Activated CD4-positive, alpha-beta memory T cell treated with anti-CD3 and anti-CD28 coated beads, Interleukin-2, amount 10 ng/mL, durations not matched to agents 7 days and 5 days (primary cell): ENCODE measurements around the gene KRT33A. TPM values are rescaled to one million over a fixed set of nuclear protein-coding genes. Genes with fewer than 3 reads are reported as not detected.
"Not testable (repeated sequence)": the region's sequence is repeated elsewhere in the genome, so short reads cannot be mapped to it uniquely, and the experiment has no call there.

ENCODE experiments used
- CTCF ChIA-PET: fragments of 350-600 bp; sonication (Branson Sonifier 250); formaldehyde crosslinking; loops from one replicate; lab custom pipeline; 2021; ENCODE audit warnings: antibody characterized with exemption, inconsistent platforms; lab: Charles Lee
- POLR2A ChIA-PET: fragments of 350-600 bp; sonication (Branson Sonifier 250); formaldehyde crosslinking; loops from one replicate; lab custom pipeline; 2021; ENCODE audit warnings: antibody characterized with exemption; lab: Charles Lee
- DNase-seq: peaks from one replicate; pipeline ENCODE4 v3.0.0-alpha.2; 2020
- H3K27ac Mint-ChIP-seq: one replicate; pipeline ENCODE4 v1.8.0; 2021; ENCODE audit warnings: mild to moderate bottlenecking, mixed read lengths
- H3K27me3 Mint-ChIP-seq: one replicate; pipeline ENCODE4 v1.8.0; 2021; ENCODE audit warnings: mixed read lengths
- H3K36me3 Mint-ChIP-seq: one replicate; pipeline ENCODE4 v1.8.0; 2021; ENCODE audit warnings: low read depth, mixed read lengths
- H3K4me1 Mint-ChIP-seq: one replicate; pipeline ENCODE4 v1.8.0; 2021; ENCODE audit warnings: mixed read lengths
- H3K4me3 Mint-ChIP-seq: one replicate; pipeline ENCODE4 v1.8.0; 2021; ENCODE audit warnings: mild to moderate bottlenecking, mixed read lengths
- H3K9me3 Mint-ChIP-seq: one replicate; pipeline ENCODE4 v1.8.0; 2021; ENCODE audit warnings: mixed read lengths
- total RNA-seq, 2 experiments: library from RNA; stranded (reverse); gene quantifications; one replicate each; pipeline ENCODE4 v1.2.3, GENCODE V29; 2021

KRT33A gene
- not detected for total RNA-seq

- POLR2A ChIA-PET, H3K27ac Mint-ChIP-seq, H3K27me3 Mint-ChIP-seq, H3K4me3 Mint-ChIP-seq, H3K4me1 Mint-ChIP-seq, H3K36me3 Mint-ChIP-seq, H3K9me3 Mint-ChIP-seq, CTCF ChIA-PET, DNase-seq: not testable (repeated sequence)
Observed at GRCh38 chr17:41350381-41350878, at the start of gene KRT33A. Gene KRT33A (minus strand): TSS chr17:41350828. CDS start chr17:41350767, 61 bp downstream.

GRCh38 chr17:41396996-41397660 is 46.5 kb upstream of the KRT33A start, which contains the start of gene KRT31:
Gene KRT31 (minus strand): TSS chr17:41397608. CDS start chr17:41397539, 69 bp downstream.
- H3K4me1 Mint-ChIP-seq = peaks cover 7% of the 10 kb centered on the region
- H3K36me3 Mint-ChIP-seq = no peaks in the 10 kb centered on the region
- no peak within 1 kb of the TSS for H3K4me3 Mint-ChIP-seq
- no peak for DNase-seq
- H3K27ac Mint-ChIP-seq = no peak within 1 kb of the TSS
- H3K9me3 Mint-ChIP-seq = no peaks in the 10 kb centered on the region
- H3K27me3 Mint-ChIP-seq = peaks cover 2% of the 10 kb centered on the region
- ChIA-PET POLR2A (no interaction called here), CTCF (no interaction called here)

GRCh38 chr17:41396340-41396739 is 45.7 kb upstream of the KRT33A start:
- no peak for DNase-seq
- CTCF ChIA-PET = no interaction called here
- Mint-ChIP-seq H3K4me1 (peaks cover 4% of the 10 kb centered on the region), H3K27me3 (peaks cover 4% of the 10 kb centered on the region), H3K9me3 (no peaks in the 10 kb centered on the region), H3K4me3 (no peak overlapping the region), H3K27ac (no peak overlapping the region), H3K36me3 (no peaks in the 10 kb centered on the region)
- POLR2A ChIA-PET = no interaction called here

- Mint-ChIP-seq H3K27ac (no peak overlapping the region), H3K27me3 (peaks cover 6% of the 10 kb centered on the region), H3K9me3 (no peaks in the 10 kb centered on the region), H3K36me3 (no peaks in the 10 kb centered on the region), H3K4me3 (no peak overlapping the region), H3K4me1 (peaks cover 2% of the 10 kb centered on the region)
- POLR2A ChIA-PET = no interaction called here
- CTCF ChIA-PET = no interaction called here
- no peak for DNase-seq
Observed at GRCh38 chr17:41395611-41396010, 45.0 kb upstream of the KRT33A start.

GRCh38 chr17:41395044-41395443 is 44.4 kb upstream of the KRT33A start:
- H3K4me3 Mint-ChIP-seq, H3K9me3 Mint-ChIP-seq, H3K36me3 Mint-ChIP-seq, POLR2A ChIA-PET, H3K27ac Mint-ChIP-seq, H3K4me1 Mint-ChIP-seq, DNase-seq, H3K27me3 Mint-ChIP-seq, CTCF ChIA-PET: not testable (repeated sequence)

- DNase-seq = no peak
- no peaks in the 10 kb centered on the region for H3K36me3 Mint-ChIP-seq
- no peak overlapping the region for H3K27ac Mint-ChIP-seq
- peaks cover 12% of the 10 kb centered on the region for H3K27me3 Mint-ChIP-seq
- no peaks in the 10 kb centered on the region for H3K4me1 Mint-ChIP-seq
- H3K4me3 Mint-ChIP-seq = no peak overlapping the region
- no peaks in the 10 kb centered on the region for H3K9me3 Mint-ChIP-seq
- ChIA-PET CTCF (no interaction called here), POLR2A (no interaction called here)
Observed at GRCh38 chr17:41394254-41394996, 43.8 kb upstream of the KRT33A start.

GRCh38 chr17:41393826-41394225 is 43.2 kb upstream of the KRT33A start:
- Mint-ChIP-seq H3K27ac (no peak overlapping the region), H3K36me3 (no peaks in the 10 kb centered on the region), H3K4me3 (no peak overlapping the region), H3K4me1 (no peaks in the 10 kb centered on the region), H3K27me3 (peaks cover 12% of the 10 kb centered on the region), H3K9me3 (no peaks in the 10 kb centered on the region)
- POLR2A ChIA-PET = no interaction called here
- DNase-seq = no peak
- CTCF ChIA-PET = no interaction called here

GRCh38 chr17:41393294-41393693 is 42.7 kb upstream of the KRT33A start:
- Mint-ChIP-seq H3K36me3 (no peaks in the 10 kb centered on the region), H3K4me1 (no peaks in the 10 kb centered on the region), H3K9me3 (no peaks in the 10 kb centered on the region), H3K27ac (no peak overlapping the region), H3K4me3 (no peak overlapping the region), H3K27me3 (peaks cover 12% of the 10 kb centered on the region)
- no peak for DNase-seq
- ChIA-PET POLR2A (no interaction called here), CTCF (no interaction called here)

- ChIA-PET POLR2A (interaction anchor here (1.4 kb wide), 1 partner anchor 12 kb away, joined by 3 read pairs; no protein-coding TSS in a partner anchor), CTCF (no interaction called here)
- Mint-ChIP-seq H3K4me3 (no peak overlapping the region), H3K4me1 (no peaks in the 10 kb centered on the region), H3K9me3 (peaks cover 4% of the 10 kb centered on the region), H3K27me3 (peaks cover 13% of the 10 kb centered on the region), H3K36me3 (no peaks in the 10 kb centered on the region), H3K27ac (no peak overlapping the region)
- DNase-seq = no peak
Observed at GRCh38 chr17:41392278-41392677, 41.6 kb upstream of the KRT33A start.

GRCh38 chr17:41391535-41391934 is 40.9 kb upstream of the KRT33A start:
- Mint-ChIP-seq H3K36me3 (peaks cover 3% of the 10 kb centered on the region), H3K4me1 (no peaks in the 10 kb centered on the region), H3K27ac (no peak overlapping the region), H3K27me3 (peaks cover 15% of the 10 kb centered on the region), H3K4me3 (no peak overlapping the region), H3K9me3 (peaks cover 8% of the 10 kb centered on the region)
- ChIA-PET POLR2A (interaction anchor here (1.4 kb wide), 1 partner anchor 13 kb away, joined by 3 read pairs; no protein-coding TSS in a partner anchor), CTCF (interaction anchor here (1.0 kb wide), 1 partner anchor 271 kb away, joined by 3 read pairs; no protein-coding TSS in a partner anchor)
- no peak for DNase-seq

GRCh38 chr17:41390411-41390938 is 39.8 kb upstream of the KRT33A start:
- H3K4me3 Mint-ChIP-seq = no peak overlapping the region

GRCh38 chr17:41387670-41388069 is 37.0 kb upstream of the KRT33A start:
- POLR2A ChIA-PET = no interaction called here
- H3K4me3 Mint-ChIP-seq = no peak overlapping the region

More at GRCh38 chr17:41390411-41390938, 39.8 kb upstream of the KRT33A start:
- H3K4me1 Mint-ChIP-seq = no peaks in the 10 kb centered on the region
- no peak for DNase-seq
- ChIA-PET POLR2A (no interaction called here), CTCF (interaction anchor here (1.0 kb wide), 1 partner anchor 272 kb away, joined by 3 read pairs; no protein-coding TSS in a partner anchor)
- H3K27ac Mint-ChIP-seq = no peak overlapping the region
- peaks cover 15% of the 10 kb centered on the region for H3K27me3 Mint-ChIP-seq
- H3K9me3 Mint-ChIP-seq = peaks cover 10% of the 10 kb centered on the region
- peaks cover 4% of the 10 kb centered on the region for H3K36me3 Mint-ChIP-seq

GRCh38 chr17:41386227-41386626 is 35.6 kb upstream of the KRT33A start:
- Mint-ChIP-seq H3K27ac (no peak overlapping the region), H3K36me3 (peaks cover 4% of the 10 kb centered on the region), H3K4me3 (no peak overlapping the region), H3K9me3 (peaks cover 10% of the 10 kb centered on the region), H3K27me3 (peaks cover 14% of the 10 kb centered on the region), H3K4me1 (no peaks in the 10 kb centered on the region)
- POLR2A ChIA-PET = no interaction called here
- no peak for DNase-seq
- CTCF ChIA-PET = no interaction called here

More at GRCh38 chr17:41387670-41388069, 37.0 kb upstream of the KRT33A start:
- CTCF ChIA-PET = no interaction called here
- H3K36me3 Mint-ChIP-seq = peaks cover 4% of the 10 kb centered on the region
- no peaks in the 10 kb centered on the region for H3K4me1 Mint-ChIP-seq
- DNase-seq = no peak
- peaks cover 10% of the 10 kb centered on the region for H3K9me3 Mint-ChIP-seq
- peaks cover 18% of the 10 kb centered on the region for H3K27me3 Mint-ChIP-seq
- no peak overlapping the region for H3K27ac Mint-ChIP-seq
